Measurements from ENCODE around the gene CTDSPL.

Gene CTDSPL

DNA sequence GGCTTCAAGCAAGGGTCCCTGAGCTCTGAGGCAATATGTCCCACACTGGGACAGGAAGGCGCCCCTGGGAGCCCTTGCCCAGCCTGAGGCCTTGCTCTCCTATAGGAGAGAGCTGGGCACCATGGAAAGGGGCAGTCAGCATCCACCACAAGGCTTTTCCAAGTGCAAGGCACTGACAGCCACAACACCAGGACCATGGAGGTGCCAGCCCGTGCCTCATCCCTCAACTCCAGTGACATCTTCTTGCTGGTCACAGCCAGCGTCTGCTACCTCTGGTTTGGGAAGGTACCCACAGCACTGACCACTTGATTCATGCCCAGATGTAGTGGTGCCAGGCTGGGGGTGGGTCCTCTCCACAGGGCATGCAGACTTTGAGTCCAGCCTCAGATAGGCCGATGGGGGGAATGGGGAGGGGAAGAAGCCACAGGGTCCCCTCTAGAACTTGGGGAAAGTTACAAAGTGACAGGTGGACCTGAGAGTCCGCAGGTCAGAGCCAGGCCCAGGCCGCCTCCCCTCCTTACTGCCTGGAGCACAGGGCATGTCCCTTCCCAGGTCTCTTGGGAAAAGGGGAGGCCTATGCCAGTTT is 140.7 kb downstream of the CTDSPL start:
- H3K27ac ChIP-seq: no peak overlapping the region
- H3K4me3 ChIP-seq: no peak overlapping the region
- TF ChIP-seq, protein P1, sequence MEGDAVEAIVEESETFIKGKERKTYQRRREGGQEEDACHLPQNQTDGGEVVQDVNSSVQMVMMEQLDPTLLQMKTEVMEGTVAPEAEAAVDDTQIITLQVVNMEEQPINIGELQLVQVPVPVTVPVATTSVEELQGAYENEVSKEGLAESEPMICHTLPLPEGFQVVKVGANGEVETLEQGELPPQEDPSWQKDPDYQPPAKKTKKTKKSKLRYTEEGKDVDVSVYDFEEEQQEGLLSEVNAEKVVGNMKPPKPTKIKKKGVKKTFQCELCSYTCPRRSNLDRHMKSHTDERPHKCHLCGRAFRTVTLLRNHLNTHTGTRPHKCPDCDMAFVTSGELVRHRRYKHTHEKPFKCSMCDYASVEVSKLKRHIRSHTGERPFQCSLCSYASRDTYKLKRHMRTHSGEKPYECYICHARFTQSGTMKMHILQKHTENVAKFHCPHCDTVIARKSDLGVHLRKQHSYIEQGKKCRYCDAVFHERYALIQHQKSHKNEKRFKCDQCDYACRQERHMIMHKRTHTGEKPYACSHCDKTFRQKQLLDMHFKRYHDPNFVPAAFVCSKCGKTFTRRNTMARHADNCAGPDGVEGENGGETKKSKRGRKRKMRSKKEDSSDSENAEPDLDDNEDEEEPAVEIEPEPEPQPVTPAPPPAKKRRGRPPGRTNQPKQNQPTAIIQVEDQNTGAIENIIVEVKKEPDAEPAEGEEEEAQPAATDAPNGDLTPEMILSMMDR (IDR thresholded peaks at IDR 0.05): no peak
- no peak for DNase-seq (ENCODE audit: low spot score)

DNA sequence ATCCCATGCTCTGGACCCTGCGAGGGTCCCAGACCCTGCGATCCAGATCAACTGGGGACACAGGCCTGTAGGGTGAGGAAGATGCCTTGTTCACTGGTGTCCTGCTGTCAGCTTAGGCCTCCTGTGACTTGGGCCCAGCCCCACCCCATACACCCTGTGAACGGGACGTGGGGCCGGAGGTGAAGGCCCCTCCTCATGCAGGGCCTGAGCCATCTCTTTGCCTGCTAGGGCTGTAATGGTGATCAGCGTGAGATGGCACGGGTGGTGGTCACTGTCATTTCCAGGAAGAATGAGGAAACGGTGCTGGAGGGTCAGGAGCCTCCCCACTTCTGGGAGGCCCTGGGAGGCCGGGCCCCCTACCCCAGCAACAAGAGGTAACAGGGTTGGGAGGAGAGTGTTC is 141.3 kb downstream of the CTDSPL start:
- H3K4me3 ChIP-seq: no peak overlapping the region
- TF ChIP-seq, protein P1 (IDR thresholded peaks at IDR 0.05): no peak
- DNase-seq (ENCODE audit: low spot score): no peak
- peak overlapping the region in 1 of 2 donors; percentile 56 for H3K27ac ChIP-seq

DNA sequence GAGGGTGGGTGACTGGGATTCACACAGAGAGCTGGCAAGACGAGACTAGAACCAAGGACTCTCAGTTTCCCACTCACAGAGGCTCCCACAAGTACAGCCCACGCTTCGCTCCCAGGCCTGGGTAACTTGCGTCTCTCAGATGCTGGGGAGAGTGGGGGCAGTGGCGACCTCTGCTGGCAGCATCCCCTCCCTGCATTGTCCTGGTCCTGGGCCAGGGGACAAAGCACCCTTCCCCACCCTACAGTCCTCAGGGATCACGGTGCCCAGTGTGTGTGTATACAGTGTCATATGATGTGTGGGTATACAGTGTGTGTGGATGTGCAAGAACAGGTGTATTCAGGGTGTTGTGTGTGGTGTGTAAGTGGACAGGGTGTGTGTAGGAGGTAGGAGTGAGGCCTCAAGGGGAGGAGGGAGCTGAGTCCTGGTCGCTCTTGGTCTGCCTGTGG is 141.7 kb downstream of the CTDSPL start:
- no peak overlapping the region for H3K4me3 ChIP-seq
- H3K27ac ChIP-seq: peak overlapping the region in 1 of 2 donors; percentile 56
- no peak for DNase-seq (ENCODE audit: low spot score)
- TF ChIP-seq, protein P1 (IDR thresholded peaks at IDR 0.05): peak; percentile 89

DNA sequence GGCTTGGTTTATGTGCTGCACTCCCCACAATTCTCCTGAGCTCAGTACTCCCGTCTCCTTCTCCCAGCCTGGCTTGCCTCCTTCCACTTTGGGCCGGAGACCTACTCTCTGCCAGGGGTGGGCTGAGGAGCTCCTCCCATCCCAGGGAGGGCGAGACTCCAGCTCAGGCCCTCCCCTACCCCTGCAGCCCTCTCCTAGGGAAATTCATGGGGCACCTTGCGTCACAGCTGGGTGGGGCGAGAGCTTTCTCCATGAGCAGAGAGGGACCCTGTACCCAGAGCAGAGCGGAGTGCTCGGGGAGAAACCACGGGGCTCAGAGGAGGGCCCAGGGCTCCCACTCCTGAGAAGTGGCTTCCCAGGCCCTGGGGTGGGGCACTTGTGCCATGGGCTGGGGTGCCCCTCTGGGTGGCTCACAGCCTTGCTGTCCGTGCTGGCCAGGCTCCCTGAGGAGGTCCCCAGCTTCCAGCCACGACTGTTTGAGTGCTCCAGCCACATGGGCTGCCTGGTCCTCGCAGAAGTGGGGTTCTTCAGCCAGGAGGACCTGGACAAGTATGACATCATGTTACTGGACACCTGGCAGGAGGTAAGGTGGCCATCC is 142.2 kb downstream of the CTDSPL start:
- peak overlapping the region in 1 of 2 donors; percentile 56 for H3K27ac ChIP-seq
- TF ChIP-seq, protein P1 (IDR thresholded peaks at IDR 0.05): no peak
- no peak for DNase-seq (ENCODE audit: low spot score)
- H3K4me3 ChIP-seq: no peak overlapping the region

GRCh38 chr3:38004415-38005075 is 142.9 kb downstream of the CTDSPL start:
- no peak overlapping the region for H3K4me3 ChIP-seq
- no peak for DNase-seq (ENCODE audit: low spot score)
- TF ChIP-seq, protein P1 (IDR thresholded peaks at IDR 0.05): peak; percentile 44
- H3K27ac ChIP-seq: peak overlapping the region in 1 of 2 donors; percentile 56

DNA sequence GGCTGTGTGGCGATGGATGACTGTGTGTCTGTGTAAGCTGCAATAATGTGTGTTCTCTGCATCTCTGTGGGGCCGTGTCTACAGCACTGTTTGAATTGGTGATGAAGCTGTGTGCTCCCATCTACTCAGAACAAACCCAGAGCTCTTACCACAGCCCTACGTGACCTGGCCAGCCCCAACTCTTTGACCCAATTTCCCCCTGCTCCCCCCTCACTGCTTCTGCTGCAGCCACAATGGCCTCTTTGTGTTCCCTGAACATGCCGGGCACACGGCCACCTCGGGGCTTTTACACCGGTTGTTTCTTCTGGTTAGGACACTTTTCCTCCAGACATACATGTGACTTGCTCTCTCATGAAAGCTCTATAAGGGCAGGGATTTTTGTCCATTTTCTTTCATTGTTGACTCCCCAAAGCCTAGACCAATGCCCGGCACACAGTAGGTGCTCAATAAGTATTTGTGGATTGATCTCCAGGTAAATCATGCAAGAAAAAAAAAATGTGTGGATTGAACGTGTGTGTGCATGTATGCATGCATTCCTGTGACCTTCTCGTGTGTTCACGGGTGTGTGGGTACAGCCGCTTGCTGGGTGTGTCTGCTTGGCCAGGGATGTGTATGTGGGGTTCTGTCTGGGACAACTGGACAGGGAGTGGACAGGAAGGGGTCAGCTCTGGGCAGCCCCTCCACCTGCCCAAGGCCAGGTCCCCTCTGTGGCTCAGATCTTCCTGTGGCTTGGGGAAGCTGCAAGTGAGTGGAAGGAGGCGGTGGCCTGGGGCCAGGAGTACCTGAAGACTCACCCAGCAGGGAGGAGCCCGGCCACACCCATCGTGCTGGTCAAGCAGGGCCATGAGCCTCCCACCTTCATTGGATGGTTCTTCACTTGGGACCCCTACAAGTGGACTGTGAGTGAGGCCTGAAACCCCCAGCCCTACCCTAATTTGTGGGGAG is 143.7 kb downstream of the CTDSPL start:
- Histone ChIP-seq H3K4me3 (no peak overlapping the region), H3K27ac (peak overlapping the region in 1 of 2 donors; percentile 56)
- TF ChIP-seq, protein P1 (IDR thresholded peaks at IDR 0.05): no peak
- no peak for DNase-seq (ENCODE audit: low spot score)

Data from coronary artery (tissue), 2 donors.